ENCODE measurements around the gene CYTH4. TPM values are rescaled to one million over a fixed set of nuclear protein-coding genes. Genes with fewer than 3 reads are reported as not detected.

CYTH4 gene
- polyA plus RNA-seq, 4 donors: 1.1 to 5.4 (median 3.6) TPM

- Histone ChIP-seq H3K27ac (ENCODE audit: low read depth in 1 of 3, low read length in 2 of 3) (no peak overlapping the region), H3K36me3 (ENCODE audit: control insufficient read depth in 3 of 3, insufficient read depth in 2 of 3, low read depth in 1 of 3, low read length in 3 of 3) (peaks cover 0 to 2% (median 0%) of the 10 kb centered on the region in 3 donors), H3K27me3 (ENCODE audit: control insufficient read depth in 3 of 3, insufficient read depth in 3 of 3, low read length in 3 of 3) (no peaks in the 10 kb centered on the region), H3K4me3 (ENCODE audit: low read depth in 1 of 3, low read length in 3 of 3) (no peak overlapping the region), H3K9me3 (ENCODE audit: control insufficient read depth in 2 of 2, insufficient read depth in 1 of 2, low read depth in 1 of 2, low read length in 1 of 2) (no peaks in the 10 kb centered on the region), H3K4me1 (ENCODE audit: control insufficient read depth in 3 of 3, insufficient read depth in 2 of 3, low read depth in 1 of 3, low read length in 2 of 3) (peaks cover 0 to 8% (median under 1%) of the 10 kb centered on the region in 3 donors)
- FAIRE-seq: no peak
- 85 to 91% (median 90%) methylated on average over 19 of the region's 19 CpGs for WGBS, 3 donors
- no peak for DNase-seq
These were observed 29.5 kb downstream of the CYTH4 start for GRCh38 chr22:37311761-37312312.

- peaks cover 0 to 2% (median 0%) of the 10 kb centered on the region in 3 donors for H3K36me3 ChIP-seq (ENCODE audit: control insufficient read depth in 3 of 3, insufficient read depth in 2 of 3, low read depth in 1 of 3, low read length in 3 of 3)
- 75 to 81% (median 77%) methylated on average over 8 to 9 of the region's 9 CpGs for WGBS, 3 donors
These were observed 30.4 kb downstream of the CYTH4 start for GRCh38 chr22:37312549-37313183.

GRCh38 chr22:37313376-37314314, 31.3 kb downstream of the CYTH4 start:
- H3K9me3 ChIP-seq (ENCODE audit: control insufficient read depth in 2 of 2, insufficient read depth in 1 of 2, low read depth in 1 of 2, low read length in 1 of 2): no peaks in the 10 kb centered on the region
- H3K27me3 ChIP-seq (ENCODE audit: control insufficient read depth in 3 of 3, insufficient read depth in 3 of 3, low read length in 3 of 3): no peaks in the 10 kb centered on the region
- DNase-seq (no peak), FAIRE-seq (no peak)
- H3K27ac ChIP-seq (ENCODE audit: low read depth in 1 of 3, low read length in 2 of 3): no peak overlapping the region
- H3K36me3 ChIP-seq (ENCODE audit: control insufficient read depth in 3 of 3, insufficient read depth in 2 of 3, low read depth in 1 of 3, low read length in 3 of 3): peaks cover 0 to 2% (median 0%) of the 10 kb centered on the region in 3 donors
- 65 to 71% (median 65%) methylated on average over 25 of the region's 25 CpGs for WGBS, 3 donors
- H3K4me3 ChIP-seq (ENCODE audit: low read depth in 1 of 3, low read length in 3 of 3): no peak overlapping the region
- no peaks in the 10 kb centered on the region for H3K4me1 ChIP-seq (ENCODE audit: control insufficient read depth in 3 of 3, insufficient read depth in 2 of 3, low read depth in 1 of 3, low read length in 2 of 3)

More at GRCh38 chr22:37312549-37313183, 30.4 kb downstream of the CYTH4 start:
- Histone ChIP-seq H3K4me3 (ENCODE audit: low read depth in 1 of 3, low read length in 3 of 3) (no peak overlapping the region), H3K9me3 (ENCODE audit: control insufficient read depth in 2 of 2, insufficient read depth in 1 of 2, low read depth in 1 of 2, low read length in 1 of 2) (no peaks in the 10 kb centered on the region), H3K27me3 (ENCODE audit: control insufficient read depth in 3 of 3, insufficient read depth in 3 of 3, low read length in 3 of 3) (no peaks in the 10 kb centered on the region), H3K27ac (ENCODE audit: low read depth in 1 of 3, low read length in 2 of 3) (no peak overlapping the region), H3K4me1 (ENCODE audit: control insufficient read depth in 3 of 3, insufficient read depth in 2 of 3, low read depth in 1 of 3, low read length in 2 of 3) (peaks cover 0 to 6% (median 0%) of the 10 kb centered on the region in 3 donors)
- FAIRE-seq (no peak), DNase-seq (no peak)

GRCh38 chr22:37314315-37315074, 32.2 kb downstream of the CYTH4 start:
- H3K36me3 ChIP-seq (ENCODE audit: control insufficient read depth in 3 of 3, insufficient read depth in 2 of 3, low read depth in 1 of 3, low read length in 3 of 3): peaks cover 0 to 2% (median 0%) of the 10 kb centered on the region in 3 donors
- no peak overlapping the region for H3K27ac ChIP-seq (ENCODE audit: low read depth in 1 of 3, low read length in 2 of 3)
- DNase-seq (no peak), FAIRE-seq (no peak)
- no peaks in the 10 kb centered on the region for H3K27me3 ChIP-seq (ENCODE audit: control insufficient read depth in 3 of 3, insufficient read depth in 3 of 3, low read length in 3 of 3)
- H3K4me1 ChIP-seq (ENCODE audit: control insufficient read depth in 3 of 3, insufficient read depth in 2 of 3, low read depth in 1 of 3, low read length in 2 of 3): no peaks in the 10 kb centered on the region
- H3K4me3 ChIP-seq (ENCODE audit: low read depth in 1 of 3, low read length in 3 of 3): no peak overlapping the region
- no peaks in the 10 kb centered on the region for H3K9me3 ChIP-seq (ENCODE audit: control insufficient read depth in 2 of 2, insufficient read depth in 1 of 2, low read depth in 1 of 2, low read length in 1 of 2)
- 57 to 69% (median 61%) methylated on average over 15 to 16 of the region's 16 CpGs for WGBS, 3 donors

DNA sequence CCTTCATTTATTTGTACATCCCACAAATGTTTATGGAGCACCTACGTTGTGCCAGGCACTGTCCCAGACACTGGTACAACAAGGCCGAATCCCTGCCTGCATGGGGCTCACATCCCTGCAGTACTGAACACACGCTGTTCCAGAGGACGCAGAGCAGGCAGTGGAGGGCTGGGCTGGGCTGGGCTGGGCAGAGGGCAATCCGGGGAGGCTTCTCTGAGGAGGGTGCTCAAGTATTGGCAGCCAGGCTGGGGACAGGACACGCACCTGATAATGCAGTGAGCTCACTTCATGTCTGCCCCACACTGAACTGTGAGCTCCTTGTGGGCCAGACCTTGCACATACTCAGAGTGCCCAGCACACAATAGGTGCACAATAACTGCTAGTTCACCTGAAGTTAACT, 34.1 kb downstream of the CYTH4 start:
- Histone ChIP-seq H3K4me1 (ENCODE audit: control insufficient read depth in 3 of 3, insufficient read depth in 2 of 3, low read depth in 1 of 3, low read length in 2 of 3) (peaks cover 0 to 9% (median 4%) of the 10 kb centered on the region in 3 donors), H3K27ac (ENCODE audit: low read depth in 1 of 3, low read length in 2 of 3) (no peak overlapping the region), H3K27me3 (ENCODE audit: control insufficient read depth in 3 of 3, insufficient read depth in 3 of 3, low read length in 3 of 3) (no peaks in the 10 kb centered on the region), H3K9me3 (ENCODE audit: control insufficient read depth in 2 of 2, insufficient read depth in 1 of 2, low read depth in 1 of 2, low read length in 1 of 2) (no peaks in the 10 kb centered on the region), H3K36me3 (ENCODE audit: control insufficient read depth in 3 of 3, insufficient read depth in 2 of 3, low read depth in 1 of 3, low read length in 3 of 3) (peaks cover 0 to 2% (median 0%) of the 10 kb centered on the region in 3 donors), H3K4me3 (ENCODE audit: low read depth in 1 of 3, low read length in 3 of 3) (no peak overlapping the region)
- no peak for DNase-seq
- 33 to 69% (median 49%) methylated on average over 6 of the region's 6 CpGs for WGBS, 3 donors
- no peak for FAIRE-seq

DNA sequence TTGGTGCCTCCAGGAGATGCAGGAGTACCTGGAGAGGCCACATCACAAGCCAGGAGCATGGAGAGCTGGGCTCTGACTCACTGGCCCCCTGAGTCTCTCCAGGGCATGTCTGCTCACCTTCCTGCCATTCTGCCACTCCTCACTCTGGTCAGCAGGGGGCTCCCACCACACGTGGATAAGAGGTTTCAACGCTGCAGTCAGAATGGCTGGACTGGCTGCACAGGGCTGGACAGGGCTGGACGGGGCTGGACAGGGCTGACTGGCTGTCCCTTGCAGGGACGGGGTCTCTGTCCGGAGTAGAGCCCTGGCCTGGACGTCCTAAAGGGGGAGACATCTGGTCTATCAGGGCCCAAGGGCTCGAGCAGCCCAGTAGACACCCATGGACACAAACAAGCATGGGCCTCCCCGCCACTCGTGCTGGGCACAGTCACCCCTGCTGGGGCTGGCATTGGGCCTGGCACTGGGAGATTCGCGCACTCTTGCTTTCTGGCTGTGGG, 34.6 kb downstream of the CYTH4 start:
- no peaks in the 10 kb centered on the region for H3K27me3 ChIP-seq (ENCODE audit: control insufficient read depth in 3 of 3, insufficient read depth in 3 of 3, low read length in 3 of 3)
- DNase-seq (peak; percentile 83 to 87), FAIRE-seq (no peak)
- 23 to 34% (median 32%) methylated on average over 11 of the region's 11 CpGs for WGBS, 3 donors
- H3K27ac ChIP-seq (ENCODE audit: low read depth in 1 of 3, low read length in 2 of 3): no peak overlapping the region
- no peaks in the 10 kb centered on the region for H3K9me3 ChIP-seq (ENCODE audit: control insufficient read depth in 2 of 2, insufficient read depth in 1 of 2, low read depth in 1 of 2, low read length in 1 of 2)
- H3K36me3 ChIP-seq (ENCODE audit: control insufficient read depth in 3 of 3, insufficient read depth in 2 of 3, low read depth in 1 of 3, low read length in 3 of 3): peaks cover 0 to 2% (median 0%) of the 10 kb centered on the region in 3 donors
- H3K4me3 ChIP-seq (ENCODE audit: low read depth in 1 of 3, low read length in 3 of 3): no peak overlapping the region
- H3K4me1 ChIP-seq (ENCODE audit: control insufficient read depth in 3 of 3, insufficient read depth in 2 of 3, low read depth in 1 of 3, low read length in 2 of 3): peaks cover 0 to 14% (median 5%) of the 10 kb centered on the region in 3 donors

- H3K27me3 ChIP-seq (ENCODE audit: control insufficient read depth in 3 of 3, insufficient read depth in 3 of 3, low read length in 3 of 3): peaks cover 0 to 3% (median 0%) of the 10 kb centered on the region in 3 donors
- WGBS, 3 donors: 72 to 84% (median 84%) methylated on average over 6 of the region's 6 CpGs
- H3K36me3 ChIP-seq (ENCODE audit: control insufficient read depth in 3 of 3, insufficient read depth in 2 of 3, low read depth in 1 of 3, low read length in 3 of 3): no peaks in the 10 kb centered on the region
- no peak for DNase-seq
- no peak for FAIRE-seq
- no peaks in the 10 kb centered on the region for H3K9me3 ChIP-seq (ENCODE audit: control insufficient read depth in 2 of 2, insufficient read depth in 1 of 2, low read depth in 1 of 2, low read length in 1 of 2)
- H3K4me1 ChIP-seq (ENCODE audit: control insufficient read depth in 3 of 3, insufficient read depth in 2 of 3, low read depth in 1 of 3, low read length in 2 of 3): peaks cover 0 to 20% (median 5%) of the 10 kb centered on the region in 3 donors
- H3K4me3 ChIP-seq (ENCODE audit: low read depth in 1 of 3, low read length in 3 of 3): no peak overlapping the region
- no peak overlapping the region for H3K27ac ChIP-seq (ENCODE audit: low read depth in 1 of 3, low read length in 2 of 3)
These were observed 35.4 kb downstream of the CYTH4 start for GRCh38 chr22:37317698-37318210.
